ES-I3 (cell line): ENCODE measurements around the gene EXD2.
"Not testable (repeated sequence)": the region's sequence is repeated elsewhere in the genome, so short reads cannot be mapped to it uniquely, and the experiment has no call there.

Experiments used
- H3K36me3 ChIP-seq: 2 replicates; pipeline ENCODE4 v1.6.1; 2013; ENCODE audit warnings: mild to moderate bottlenecking, low read length, control low read depth, moderate library complexity; ENCODE audit not compliant: insufficient read depth
- H3K4me1 ChIP-seq: 2 replicates; pipeline ENCODE4 v1.6.1; 2013; ENCODE audit warnings: mild to moderate bottlenecking, control low read depth, low read length; ENCODE audit not compliant: insufficient read depth
- H3K9ac ChIP-seq: 2 replicates; pipeline ENCODE4 v1.6.1; 2013; ENCODE audit warnings: low read depth, mild to moderate bottlenecking, low read length, moderate library complexity
- H3K9me3 ChIP-seq: 2 replicates; pipeline ENCODE4 v1.6.1; 2013; ENCODE audit warnings: mild to moderate bottlenecking, low read length, moderate library complexity; ENCODE audit not compliant: control insufficient read depth, insufficient read depth

Gene EXD2

GRCh38 chr14:69171569-69171968 lies 19.7 kb upstream of the EXD2 start:
- Histone ChIP-seq H3K4me1 (no peaks in the 10 kb centered on the region), H3K9ac (no peak overlapping the region), H3K9me3 (no peaks in the 10 kb centered on the region), H3K36me3 (no peaks in the 10 kb centered on the region)

GRCh38 chr14:69175130-69175529 lies 16.2 kb upstream of the EXD2 start:
- no peaks in the 10 kb centered on the region for H3K9me3 ChIP-seq
- H3K4me1 ChIP-seq = no peaks in the 10 kb centered on the region
- no peak overlapping the region for H3K9ac ChIP-seq
- no peaks in the 10 kb centered on the region for H3K36me3 ChIP-seq

GRCh38 chr14:69181491-69181890 lies 9.8 kb upstream of the EXD2 start:
- no peaks in the 10 kb centered on the region for H3K9me3 ChIP-seq

GRCh38 chr14:69182580-69182979 lies 8.7 kb upstream of the EXD2 start:
- H3K4me1 ChIP-seq = peaks cover 16% of the 10 kb centered on the region
- not testable (repeated sequence) for H3K9me3 ChIP-seq, H3K36me3 ChIP-seq, H3K9ac ChIP-seq

More at GRCh38 chr14:69181491-69181890, 9.8 kb upstream of the EXD2 start:
- Histone ChIP-seq H3K36me3 (no peaks in the 10 kb centered on the region), H3K4me1 (peaks cover 16% of the 10 kb centered on the region), H3K9ac (no peak overlapping the region)

- H3K4me1 ChIP-seq = peaks cover 16% of the 10 kb centered on the region
- no peaks in the 10 kb centered on the region for H3K36me3 ChIP-seq
- H3K9me3 ChIP-seq = no peaks in the 10 kb centered on the region
- no peak overlapping the region for H3K9ac ChIP-seq
Observed at GRCh38 chr14:69183735-69184134, 7.6 kb upstream of the EXD2 start.

- H3K4me1 ChIP-seq = no peaks in the 10 kb centered on the region
Observed at GRCh38 chr14:69190191-69190590, 1.1 kb upstream of the EXD2 start.

GRCh38 chr14:69193721-69194120 lies 2.4 kb downstream of the EXD2 start:
- H3K36me3 ChIP-seq = no peaks in the 10 kb centered on the region
- no peaks in the 10 kb centered on the region for H3K9me3 ChIP-seq
- no peak overlapping the region for H3K9ac ChIP-seq
- no peaks in the 10 kb centered on the region for H3K4me1 ChIP-seq

More at GRCh38 chr14:69190191-69190590, 1.1 kb upstream of the EXD2 start:
- Histone ChIP-seq H3K36me3 (no peaks in the 10 kb centered on the region), H3K9me3 (no peaks in the 10 kb centered on the region), H3K9ac (no peak overlapping the region)

GRCh38 chr14:69199786-69200185 lies 8.5 kb downstream of the EXD2 start:
- H3K36me3 ChIP-seq = no peaks in the 10 kb centered on the region
- H3K9ac ChIP-seq = no peak overlapping the region
- H3K4me1 ChIP-seq = no peaks in the 10 kb centered on the region
- no peaks in the 10 kb centered on the region for H3K9me3 ChIP-seq

GRCh38 chr14:69204753-69205152 lies 13.5 kb downstream of the EXD2 start:
- Histone ChIP-seq H3K4me1 (no peaks in the 10 kb centered on the region), H3K9ac (no peak overlapping the region), H3K9me3 (no peaks in the 10 kb centered on the region), H3K36me3 (no peaks in the 10 kb centered on the region)

GRCh38 chr14:69207435-69208041 lies 16.2 kb downstream of the EXD2 start:
- Histone ChIP-seq H3K9me3 (no peaks in the 10 kb centered on the region), H3K4me1 (no peaks in the 10 kb centered on the region), H3K9ac (no peak overlapping the region), H3K36me3 (0 out of 2 replicates have a peak, but pooled peaks cover 2% of the 10 kb centered on the region)

- Histone ChIP-seq H3K4me1 (no peaks in the 10 kb centered on the region), H3K9me3 (no peaks in the 10 kb centered on the region), H3K9ac (no peak overlapping the region), H3K36me3 (peaks cover 2% of the 10 kb centered on the region; the same call in 1 of the 2 replicates)
Observed at GRCh38 chr14:69208666-69209065, 17.4 kb downstream of the EXD2 start.

- H3K9me3 ChIP-seq = no peaks in the 10 kb centered on the region
- no peak overlapping the region for H3K9ac ChIP-seq
- H3K4me1 ChIP-seq = no peaks in the 10 kb centered on the region
- peaks cover 2% of the 10 kb centered on the region; the same call in 1 of the 2 replicates for H3K36me3 ChIP-seq
Observed at GRCh38 chr14:69214393-69214792, 23.1 kb downstream of the EXD2 start.

GRCh38 chr14:69217663-69218062 lies 26.4 kb downstream of the EXD2 start:
- H3K36me3 ChIP-seq, H3K9me3 ChIP-seq, H3K9ac ChIP-seq, H3K4me1 ChIP-seq: not testable (repeated sequence)

GRCh38 chr14:69224946-69225345 lies 33.6 kb downstream of the EXD2 start:
- Histone ChIP-seq H3K9ac (no peak overlapping the region), H3K9me3 (no peaks in the 10 kb centered on the region), H3K36me3 (no peaks in the 10 kb centered on the region; the same call in 1 of the 2 replicates), H3K4me1 (peaks cover 5% of the 10 kb centered on the region; the same call in 1 of the 2 replicates)

GRCh38 chr14:69226178-69226577 lies 34.9 kb downstream of the EXD2 start:
- H3K9ac ChIP-seq = no peak overlapping the region
- peaks cover 5% of the 10 kb centered on the region; the same call in 1 of the 2 replicates for H3K4me1 ChIP-seq
- no peaks in the 10 kb centered on the region for H3K9me3 ChIP-seq
- H3K36me3 ChIP-seq = no peaks in the 10 kb centered on the region; the same call in 1 of the 2 replicates
